CD1c-positive myeloid dendritic cell (primary cell): Measurements from ENCODE around the gene CLBA1.
"Not testable (repeated sequence)": the region's sequence is repeated elsewhere in the genome, so short reads cannot be mapped to it uniquely, and the experiment has no call there.

Source experiments
- DNase-seq: peaks from one replicate; pipeline ENCODE4 v3.0.0-alpha.2; 2016; ENCODE audit errors: extremely low spot score

Gene CLBA1

DNA sequence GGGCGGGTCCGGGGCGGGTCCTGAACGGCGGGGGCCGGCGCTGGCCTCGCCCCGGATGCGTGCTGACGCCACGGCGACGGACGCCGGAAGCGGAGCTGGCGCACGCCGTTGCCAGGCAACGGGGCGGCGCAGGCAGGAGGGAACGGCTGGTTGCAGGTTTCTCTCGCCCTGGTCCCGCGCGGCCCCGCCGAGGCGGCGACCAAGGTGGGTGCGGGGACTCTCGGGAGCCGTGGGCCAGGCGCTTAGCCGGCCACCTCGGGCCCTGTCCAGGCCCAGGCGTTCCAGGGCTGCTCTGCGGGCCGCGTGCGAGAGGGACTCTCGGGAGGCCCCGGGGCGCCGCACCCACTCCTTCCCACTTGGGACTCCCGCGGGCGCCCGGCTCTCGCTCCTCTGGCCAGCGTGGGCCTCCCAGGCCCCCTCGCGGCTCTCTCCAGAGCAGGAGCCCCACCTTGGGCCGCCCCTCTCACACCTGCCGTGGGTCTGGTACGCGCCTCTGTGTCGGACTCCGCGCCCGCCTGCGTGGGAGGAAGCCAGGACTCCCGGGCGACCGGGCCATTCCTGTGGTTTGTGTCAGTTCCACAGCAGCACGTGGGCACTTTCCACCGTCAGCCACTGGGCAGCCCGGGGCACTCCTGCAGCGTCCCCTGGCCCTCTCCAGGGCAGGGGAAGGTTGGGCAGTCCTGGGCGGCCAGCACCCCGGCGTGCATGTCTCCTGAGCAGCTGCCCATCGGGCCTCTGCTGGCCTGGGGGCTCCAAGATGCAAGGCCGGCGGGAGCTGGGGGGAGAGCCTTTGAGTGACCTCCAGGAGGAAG, at the start of gene CLBA1:
Gene CLBA1 (plus strand): TSS at position 114 of the 812 bp plus-strand sequence. CDS start 644 bp downstream, at position 758.
- peak; percentile 97 for DNase-seq

DNA sequence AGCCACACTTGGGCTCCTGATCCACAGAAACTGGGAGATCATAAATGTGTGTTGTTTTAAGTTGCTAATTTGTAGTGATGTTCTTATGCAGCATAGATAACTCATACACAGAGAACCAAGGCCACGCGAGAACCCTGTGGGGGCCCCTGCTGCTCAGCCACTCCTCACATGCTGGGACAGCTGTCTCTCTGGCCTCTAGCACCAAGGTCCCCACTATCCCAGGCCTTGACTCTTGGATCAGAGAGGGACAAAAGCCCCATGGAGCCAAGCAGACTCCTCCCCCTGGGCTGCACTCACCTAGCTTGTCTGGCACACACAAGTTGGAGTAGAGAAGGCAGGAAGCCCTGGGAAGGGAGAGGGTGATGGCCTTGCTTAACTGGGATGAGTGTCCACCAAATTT, 49.6 kb upstream of the CLBA1 start:
- DNase-seq: no peak

DNA sequence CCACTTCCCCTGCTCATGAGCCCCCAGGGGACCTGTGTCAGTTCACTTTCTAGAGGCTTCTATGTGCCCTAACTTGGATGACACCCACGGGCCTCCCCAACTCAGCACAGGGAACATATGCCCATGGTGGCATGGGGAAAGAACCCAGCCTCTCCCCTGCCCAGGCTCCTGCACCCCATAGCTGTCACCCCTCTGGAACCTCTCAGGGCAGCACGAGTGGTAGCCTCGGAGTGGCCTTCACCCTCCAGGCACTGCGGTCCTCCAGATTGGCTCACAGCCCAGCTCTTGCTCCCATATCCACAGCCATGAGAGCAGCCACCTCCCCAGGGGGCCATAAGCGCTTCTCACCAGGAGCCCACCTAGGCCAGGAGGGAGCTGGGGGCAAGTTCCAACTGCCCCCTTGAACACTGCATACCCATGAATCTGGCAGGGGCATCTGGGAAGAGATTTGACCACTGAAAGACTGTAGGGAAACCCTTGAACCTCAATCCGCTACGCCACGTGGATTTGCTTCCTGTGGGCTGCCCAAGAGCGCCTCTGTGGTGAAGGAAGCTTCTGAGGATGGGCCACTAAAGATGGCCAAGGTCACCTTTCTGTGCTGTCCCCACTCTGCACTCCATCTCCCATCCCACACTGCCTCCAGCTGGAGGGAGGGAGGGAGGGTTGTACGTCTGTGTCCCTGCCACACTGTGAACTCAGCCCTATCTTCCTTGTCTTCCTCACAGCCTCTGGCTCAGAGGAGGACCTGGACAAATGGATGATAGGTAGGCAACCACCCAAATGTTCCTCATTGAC, 49.0 kb upstream of the CLBA1 start:
- no peak for DNase-seq

DNA sequence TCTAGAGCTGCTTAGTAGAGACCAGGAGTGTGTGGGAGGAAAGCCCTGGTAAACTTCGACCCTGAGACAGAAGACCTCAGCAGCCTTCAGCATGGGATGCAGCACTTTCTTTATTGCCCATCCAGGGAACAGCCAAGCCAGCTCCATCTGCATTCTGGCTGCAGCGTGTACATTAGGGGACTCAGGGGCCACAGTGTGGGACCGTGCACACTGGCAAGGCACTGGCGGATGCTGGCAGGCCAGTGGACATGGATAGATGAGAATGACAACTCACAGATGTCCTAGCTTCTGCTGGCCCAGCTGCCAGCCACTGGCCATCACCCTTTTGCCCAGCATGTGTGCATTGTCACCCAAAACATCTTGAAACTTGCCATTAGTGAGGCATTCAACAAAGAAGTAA, 48.4 kb upstream of the CLBA1 start:
- no peak for DNase-seq

DNA sequence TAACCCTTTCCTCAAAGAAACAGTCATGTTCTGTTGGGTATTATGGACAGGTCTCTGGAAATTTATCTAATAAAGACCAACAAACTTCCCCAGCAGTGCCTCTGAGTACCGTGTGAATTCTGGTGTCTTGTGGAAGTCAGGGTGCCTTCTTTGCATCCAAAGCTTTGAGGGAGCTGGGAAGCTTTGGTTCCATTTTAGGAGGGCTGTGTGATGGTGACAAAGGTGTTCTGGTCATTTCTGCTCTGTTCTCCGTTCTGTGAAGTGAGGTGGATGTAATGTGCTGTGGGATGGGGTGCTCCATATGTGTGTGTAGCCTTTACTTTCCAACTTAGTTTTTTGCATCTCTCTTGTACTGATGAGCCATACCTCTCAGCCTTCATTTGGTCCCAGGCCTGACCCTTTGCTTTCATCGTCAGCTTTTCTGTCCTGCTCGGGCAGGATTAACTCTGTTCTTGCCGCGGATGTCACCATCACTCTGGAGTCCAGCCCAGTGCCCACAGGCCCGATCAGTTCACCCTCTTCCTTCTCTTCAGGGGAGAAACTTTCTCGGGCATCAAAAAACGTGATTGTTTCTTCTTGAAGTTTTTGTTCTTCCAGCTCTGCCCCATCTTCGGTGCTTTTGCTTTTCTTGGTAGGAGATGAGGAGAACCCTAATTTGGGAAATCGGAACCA, 47.8 kb upstream of the CLBA1 start:
- DNase-seq: no peak

DNA sequence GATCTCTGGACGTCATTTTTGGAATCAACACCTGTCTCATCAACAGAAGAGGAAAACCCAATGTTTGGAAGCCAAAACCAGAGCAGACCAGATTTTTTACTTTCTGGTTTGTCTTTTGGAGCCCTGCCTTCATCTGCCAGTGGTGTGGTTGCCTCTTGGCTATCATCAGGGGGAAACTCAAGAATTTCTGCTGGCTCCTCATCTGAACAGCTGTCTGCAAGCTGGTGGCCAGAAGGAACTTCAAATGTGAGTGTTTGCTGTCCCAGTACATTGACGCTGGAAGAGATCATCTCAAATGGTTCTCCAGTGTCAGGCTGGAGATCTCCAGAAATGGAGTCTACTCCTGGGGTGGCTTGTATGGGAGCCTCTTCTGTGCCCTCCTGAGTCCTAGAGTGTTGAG, 47.2 kb upstream of the CLBA1 start:
- no peak for DNase-seq

DNA sequence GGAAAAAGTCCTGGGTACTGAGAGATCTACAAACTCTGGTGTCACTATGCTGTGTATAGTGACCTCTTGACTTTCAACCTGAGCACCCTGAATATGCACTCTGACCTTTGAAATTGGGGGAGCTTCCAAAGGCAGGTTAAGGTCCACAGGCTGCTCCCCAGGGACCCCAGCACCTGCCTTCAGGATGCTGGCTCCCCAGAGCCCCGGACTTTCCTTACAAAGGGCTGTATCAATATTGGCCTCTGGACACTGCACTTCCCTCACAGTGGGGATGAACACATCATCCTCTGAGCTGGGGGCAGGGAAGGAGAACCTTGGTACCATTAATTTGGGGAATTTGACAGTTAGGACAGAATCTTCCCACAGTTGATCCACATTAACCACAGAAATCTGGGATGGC, 46.6 kb upstream of the CLBA1 start:
- no peak for DNase-seq

DNA sequence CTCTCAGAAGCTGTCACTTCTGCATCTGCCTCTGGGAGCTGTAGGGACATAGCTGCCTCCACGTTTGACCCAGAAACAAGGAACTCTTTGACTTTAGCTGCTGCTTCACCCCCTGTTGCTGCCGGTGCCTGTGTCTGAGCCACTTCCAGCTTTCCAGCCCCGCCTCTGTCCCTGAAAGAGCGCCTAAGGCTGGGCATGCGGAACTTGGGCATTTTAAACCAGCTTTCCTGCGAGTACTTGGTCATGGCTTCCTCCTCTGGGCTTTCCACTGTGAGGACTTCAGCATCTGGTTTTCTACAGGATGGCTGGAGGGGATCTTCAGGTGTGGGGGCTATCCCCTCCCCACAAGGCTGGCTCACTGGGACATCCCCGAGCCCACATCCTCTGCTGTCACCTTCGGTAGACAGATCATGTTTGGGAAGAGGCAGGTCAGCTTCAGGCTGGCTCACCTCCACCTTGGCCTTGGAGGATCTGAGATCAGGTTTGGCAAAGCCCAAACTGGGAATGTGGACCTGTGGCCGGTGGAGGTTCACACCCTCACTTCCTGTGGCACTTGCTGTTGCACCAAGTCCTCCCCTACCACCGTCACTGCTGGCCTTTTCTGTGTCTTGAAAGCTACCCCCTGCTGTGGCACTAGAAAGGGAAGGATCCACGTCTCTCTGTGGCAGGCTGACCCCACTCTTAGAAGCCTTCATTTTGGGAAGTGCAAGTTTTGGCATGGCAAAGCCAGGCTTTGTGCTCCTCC, 45.8 kb upstream of the CLBA1 start:
- peak; percentile 42 for DNase-seq

DNA sequence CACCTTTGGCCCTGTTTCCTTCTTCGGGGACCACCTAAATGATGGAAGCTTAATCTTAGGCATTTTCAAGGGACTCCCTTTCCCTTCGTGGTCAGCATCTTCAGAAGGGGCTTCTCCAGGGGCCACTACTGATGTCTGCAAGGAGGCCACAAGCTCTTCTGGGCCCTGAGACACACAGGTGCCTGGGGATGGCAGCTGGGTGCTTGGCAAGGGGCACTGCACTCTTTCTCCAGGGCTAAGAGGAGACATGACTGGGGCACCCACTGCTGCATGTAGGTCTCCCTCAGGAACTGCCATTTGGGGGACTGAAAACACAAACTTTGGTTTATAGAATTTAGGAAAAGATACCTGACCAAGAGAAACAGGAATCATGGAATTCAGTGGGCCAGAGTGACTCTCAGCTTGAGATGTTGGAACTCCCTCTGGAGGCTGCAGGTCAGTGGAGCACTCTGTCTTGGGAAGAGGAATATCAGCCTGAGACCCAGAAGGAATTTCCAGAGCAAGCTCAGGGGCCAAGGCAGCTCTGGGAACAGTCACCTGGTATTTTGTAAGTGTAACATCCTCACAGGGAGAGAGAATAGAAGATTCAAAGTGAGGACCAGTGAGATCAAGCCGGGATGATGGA, 45.0 kb upstream of the CLBA1 start:
- DNase-seq: no peak

DNA sequence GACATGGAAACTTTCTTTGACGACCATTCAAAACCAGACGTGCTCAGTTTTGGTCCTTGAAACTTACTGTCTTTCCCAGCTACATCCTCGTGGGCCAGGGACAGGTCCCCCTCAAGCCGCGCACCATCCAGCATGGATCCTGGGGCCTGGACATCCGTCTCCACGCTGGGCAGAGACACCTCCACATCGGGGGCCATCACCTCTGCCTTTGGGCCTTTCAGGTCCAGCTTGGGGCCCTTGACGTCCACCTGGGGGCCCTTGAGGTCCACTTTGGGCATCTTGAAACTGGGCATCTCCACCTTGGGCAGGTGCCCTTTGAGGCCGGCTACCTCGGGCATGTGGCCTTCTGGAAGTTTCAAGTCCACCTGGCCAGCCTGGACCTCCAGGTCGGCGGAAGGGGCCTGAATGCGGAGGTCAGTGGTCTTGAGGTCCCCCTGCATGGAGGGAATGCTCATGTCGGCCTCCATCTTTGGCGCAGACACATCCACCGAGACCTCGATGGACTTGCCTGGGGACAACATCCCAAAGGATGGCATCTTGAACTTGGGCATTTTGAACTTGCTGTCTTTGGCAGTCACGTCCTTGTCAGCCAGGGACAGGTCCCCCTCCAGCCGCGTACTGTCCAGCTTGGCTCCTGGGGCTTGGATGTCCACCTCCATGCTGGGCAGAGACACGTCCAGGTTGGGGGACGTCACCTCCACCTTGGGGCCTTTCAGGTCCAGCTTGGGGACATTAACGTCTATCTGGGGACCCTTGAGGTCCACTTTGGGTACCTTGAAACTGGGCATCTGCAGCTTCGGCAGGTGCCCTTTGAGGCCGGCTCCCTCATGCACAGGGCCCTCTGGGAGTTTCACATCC, 43.9 kb upstream of the CLBA1 start:
- DNase-seq: no peak

DNA sequence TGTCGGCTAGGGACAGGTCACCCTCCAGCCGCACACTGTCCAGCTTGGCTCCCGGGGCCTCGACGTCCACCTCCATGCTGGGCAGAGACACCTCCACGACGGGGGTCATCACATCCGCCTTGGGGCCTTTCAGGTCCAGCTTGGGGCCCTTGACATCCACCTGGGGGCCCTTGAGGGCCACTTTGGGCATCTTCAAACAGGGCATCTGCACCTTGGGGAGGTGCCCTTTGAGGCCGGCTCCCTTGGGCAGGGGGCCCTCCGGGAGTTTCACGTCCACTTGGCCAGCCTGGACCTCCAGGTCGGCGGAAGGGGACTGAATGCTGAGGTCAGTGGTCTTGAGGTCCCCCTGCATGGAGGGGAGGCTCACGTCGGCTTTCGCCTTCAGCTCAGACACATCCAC, 43.0 kb upstream of the CLBA1 start:
- no peak for DNase-seq

DNA sequence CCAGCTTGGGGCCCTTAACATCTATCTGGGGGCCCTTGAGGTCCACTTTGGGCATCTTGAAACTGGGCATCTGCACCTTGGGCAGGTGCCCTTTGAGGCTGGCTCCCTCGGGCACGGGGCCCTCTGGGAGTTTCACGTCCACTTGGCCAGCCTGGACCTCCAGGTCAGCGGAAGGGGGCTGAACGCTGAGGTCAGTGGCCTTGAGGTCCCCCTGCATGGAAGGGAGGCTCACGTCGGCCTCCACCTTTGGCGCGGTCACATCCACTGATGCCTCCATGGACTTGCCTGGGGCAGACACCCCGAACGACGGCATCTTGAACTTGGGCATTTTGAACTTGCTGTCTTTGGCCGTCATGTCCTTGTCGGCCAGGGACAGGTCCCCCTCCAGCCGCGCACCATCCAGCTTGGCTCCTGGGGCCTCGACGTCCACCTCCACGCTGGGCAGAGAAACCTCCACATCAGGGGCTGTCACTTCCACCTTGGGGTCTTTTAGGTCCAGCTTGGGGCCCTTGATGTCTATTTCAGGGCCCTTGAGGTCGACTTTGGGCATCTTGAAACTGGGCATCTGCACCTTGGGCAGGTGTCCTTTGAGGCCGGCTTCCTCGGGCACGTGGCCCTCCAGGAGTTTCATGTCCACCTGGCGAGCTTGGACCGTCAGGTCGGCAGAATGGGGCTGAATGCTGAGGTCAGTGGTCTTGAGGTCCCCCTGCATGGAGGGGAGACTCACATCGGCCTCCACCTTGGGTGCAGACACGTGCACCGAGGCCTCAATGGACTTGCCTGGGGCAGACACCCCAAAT, 42.2 kb upstream of the CLBA1 start:
- DNase-seq: not testable (repeated sequence)

DNA sequence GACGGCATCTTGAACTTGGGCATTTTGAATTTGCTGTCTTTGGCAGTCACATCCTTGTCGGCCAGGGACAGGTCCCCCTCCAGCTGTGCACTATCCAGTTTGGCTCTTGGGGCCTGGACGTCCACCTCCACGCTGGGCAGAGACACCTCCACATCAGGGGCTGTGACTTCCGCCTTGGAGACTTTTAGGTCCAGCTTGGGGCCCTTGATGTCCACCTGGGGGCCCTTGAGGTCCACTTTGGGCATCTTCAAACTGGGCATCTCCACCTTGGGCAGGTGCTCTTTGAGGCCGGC, 41.6 kb upstream of the CLBA1 start:
- DNase-seq: not testable (repeated sequence)

DNA sequence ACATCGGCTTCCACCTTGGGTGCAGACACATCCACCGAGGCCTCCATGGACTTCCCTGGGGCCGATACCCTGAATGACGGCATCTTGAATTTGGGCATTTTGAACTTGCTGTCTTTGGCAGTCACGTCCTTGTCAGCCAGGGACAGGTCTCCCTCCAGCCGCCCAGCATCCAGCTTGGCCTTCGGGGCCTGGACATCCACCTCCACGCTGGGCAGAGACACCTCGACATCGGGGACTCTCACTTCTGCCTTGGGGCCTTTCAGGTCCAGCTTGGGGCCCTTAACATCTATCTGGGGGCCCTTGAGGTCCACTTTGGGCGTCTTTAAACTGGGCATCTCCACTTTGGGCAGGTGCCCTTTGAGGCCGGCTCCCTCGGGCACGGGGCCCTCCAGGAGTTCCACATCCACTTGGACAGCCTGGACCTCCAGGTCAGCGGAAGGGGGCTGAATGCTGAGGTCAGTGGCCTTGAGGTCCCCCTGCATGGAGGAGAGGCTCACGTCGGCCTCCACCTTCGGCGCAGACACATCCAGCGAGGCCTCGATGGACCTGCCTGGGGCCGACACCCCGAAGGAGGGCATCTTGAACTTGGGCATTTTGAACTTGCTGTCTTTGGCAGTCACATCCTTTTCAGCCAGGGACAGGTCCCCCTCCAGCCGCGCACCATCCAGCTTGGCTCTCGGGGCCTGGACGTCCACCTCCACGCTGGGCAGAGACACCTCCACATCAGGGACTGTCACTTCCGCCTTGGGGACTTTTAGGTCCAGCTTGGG, 41.0 kb upstream of the CLBA1 start:
- DNase-seq: not testable (repeated sequence)

DNA sequence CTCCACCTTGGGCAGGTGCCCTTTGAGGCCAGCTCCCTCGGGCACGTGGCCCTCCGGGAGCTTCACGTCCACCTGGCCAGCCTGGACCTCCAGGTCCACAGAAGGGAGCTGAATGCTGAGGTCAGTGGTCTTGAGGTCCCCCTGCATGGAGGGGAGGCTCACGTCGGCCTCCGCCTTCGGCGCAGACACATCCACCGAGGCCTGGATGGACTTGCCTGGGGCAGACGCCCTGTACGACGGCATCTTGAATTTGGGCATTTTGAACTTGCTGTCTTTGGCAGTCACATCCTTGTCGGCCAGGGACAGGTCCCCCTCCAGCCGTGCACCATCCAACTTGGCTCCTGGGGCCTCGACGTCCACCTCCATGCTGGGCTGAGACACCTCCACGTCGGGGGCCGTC, 40.3 kb upstream of the CLBA1 start:
- not testable (repeated sequence) for DNase-seq

DNA sequence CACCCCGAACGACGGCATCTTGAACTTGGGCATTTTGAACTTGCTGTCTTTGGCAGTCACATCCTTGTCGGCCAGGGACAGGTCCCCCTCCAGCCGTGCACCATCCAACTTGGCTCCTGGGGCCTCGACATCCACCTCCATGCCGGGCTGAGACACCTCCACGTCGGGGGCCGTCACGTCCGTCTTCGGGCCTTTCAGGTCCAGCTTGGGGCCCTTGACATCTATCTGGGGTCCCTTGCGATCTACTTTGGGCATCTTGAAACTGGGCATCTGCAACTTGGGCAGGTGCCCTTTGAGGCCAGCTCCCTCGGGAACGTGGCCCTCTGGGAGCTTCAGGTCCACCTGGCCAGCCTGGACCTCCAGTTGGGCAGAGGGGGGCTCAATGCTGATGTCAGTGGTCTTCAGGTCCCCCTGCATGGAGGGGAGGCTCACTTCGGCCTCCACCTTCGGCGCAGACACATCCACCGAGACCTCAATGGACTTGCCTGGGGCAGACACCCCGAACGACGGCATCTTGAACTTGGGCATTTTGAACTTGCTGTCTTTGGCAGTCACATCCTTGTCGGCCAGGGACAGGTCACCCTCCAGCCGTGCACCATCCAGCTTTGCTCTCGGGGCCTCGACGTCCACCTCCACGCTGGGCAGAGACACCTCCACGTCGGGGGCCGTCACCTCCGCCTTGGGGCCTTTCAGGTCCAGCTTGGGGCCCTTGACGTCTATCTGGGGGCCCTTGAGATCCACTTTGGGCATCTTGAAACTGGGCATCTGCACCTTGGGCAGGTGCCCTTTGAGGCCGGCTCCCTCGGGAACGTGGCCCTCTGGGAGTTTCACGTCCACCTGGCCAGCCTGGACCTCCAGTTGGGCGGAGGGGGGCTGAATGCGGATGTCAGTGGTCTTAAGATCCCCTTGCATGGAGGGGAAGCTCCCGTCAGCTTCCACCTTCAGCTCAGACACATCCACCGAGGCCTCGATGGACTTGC, 39.3 kb upstream of the CLBA1 start:
- DNase-seq: not testable (repeated sequence)

DNA sequence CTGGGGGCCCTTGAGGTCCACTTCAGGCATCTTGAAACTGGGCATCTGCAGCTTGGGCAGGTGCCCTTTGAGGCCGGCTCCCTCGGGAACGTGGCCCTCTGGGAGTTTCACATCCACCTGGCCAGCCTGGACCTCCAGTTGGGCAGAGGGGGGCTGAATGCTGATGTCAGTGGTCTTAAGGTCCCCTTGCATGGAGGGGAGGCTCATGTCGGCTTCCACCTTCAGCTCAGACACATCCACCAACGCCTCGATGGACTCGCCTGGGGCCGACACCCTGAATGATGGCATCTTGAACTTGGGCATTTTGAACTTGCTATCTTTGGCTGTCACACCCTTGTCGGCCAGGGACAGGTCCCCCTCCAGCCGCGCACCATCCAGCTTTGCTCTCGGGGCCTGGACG, 38.4 kb upstream of the CLBA1 start:
- DNase-seq: not testable (repeated sequence)
